ENCODE data around the gene TBX15.

DNA sequence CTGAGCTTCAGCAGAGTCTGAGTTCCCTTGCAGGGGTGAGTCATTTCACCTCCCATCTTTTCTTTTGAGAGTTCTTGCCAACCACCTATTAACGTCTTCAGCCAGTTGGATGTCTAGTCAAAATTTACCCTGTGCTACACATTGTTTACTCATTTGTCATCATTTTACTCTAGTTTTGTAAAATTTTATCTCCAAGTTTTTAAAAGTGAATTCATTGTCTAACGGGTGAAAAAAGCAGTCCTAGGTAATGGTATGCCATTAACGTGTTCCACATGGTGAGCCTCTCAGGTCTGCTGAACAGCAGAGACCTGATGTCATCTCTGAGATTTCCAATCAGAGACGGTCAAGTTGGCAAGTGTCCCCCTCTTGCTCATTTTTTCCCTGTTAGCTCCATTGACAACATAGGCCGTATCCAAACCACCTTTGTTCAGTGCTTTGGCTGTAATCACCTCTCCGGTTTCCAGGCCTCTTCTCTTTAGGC lies 85.4 kb downstream of the TBX15 start:
- TF ChIP-seq, protein P1, sequence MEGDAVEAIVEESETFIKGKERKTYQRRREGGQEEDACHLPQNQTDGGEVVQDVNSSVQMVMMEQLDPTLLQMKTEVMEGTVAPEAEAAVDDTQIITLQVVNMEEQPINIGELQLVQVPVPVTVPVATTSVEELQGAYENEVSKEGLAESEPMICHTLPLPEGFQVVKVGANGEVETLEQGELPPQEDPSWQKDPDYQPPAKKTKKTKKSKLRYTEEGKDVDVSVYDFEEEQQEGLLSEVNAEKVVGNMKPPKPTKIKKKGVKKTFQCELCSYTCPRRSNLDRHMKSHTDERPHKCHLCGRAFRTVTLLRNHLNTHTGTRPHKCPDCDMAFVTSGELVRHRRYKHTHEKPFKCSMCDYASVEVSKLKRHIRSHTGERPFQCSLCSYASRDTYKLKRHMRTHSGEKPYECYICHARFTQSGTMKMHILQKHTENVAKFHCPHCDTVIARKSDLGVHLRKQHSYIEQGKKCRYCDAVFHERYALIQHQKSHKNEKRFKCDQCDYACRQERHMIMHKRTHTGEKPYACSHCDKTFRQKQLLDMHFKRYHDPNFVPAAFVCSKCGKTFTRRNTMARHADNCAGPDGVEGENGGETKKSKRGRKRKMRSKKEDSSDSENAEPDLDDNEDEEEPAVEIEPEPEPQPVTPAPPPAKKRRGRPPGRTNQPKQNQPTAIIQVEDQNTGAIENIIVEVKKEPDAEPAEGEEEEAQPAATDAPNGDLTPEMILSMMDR (IDR thresholded peaks at IDR 0.05; ENCODE audit: low read length), result no peak
- no peak for TF ChIP-seq EZH2phosphoT487 (IDR thresholded peaks at IDR 0.05; ENCODE audit: low read length)
